ENCODE data around the gene NUBP2.

DNA sequence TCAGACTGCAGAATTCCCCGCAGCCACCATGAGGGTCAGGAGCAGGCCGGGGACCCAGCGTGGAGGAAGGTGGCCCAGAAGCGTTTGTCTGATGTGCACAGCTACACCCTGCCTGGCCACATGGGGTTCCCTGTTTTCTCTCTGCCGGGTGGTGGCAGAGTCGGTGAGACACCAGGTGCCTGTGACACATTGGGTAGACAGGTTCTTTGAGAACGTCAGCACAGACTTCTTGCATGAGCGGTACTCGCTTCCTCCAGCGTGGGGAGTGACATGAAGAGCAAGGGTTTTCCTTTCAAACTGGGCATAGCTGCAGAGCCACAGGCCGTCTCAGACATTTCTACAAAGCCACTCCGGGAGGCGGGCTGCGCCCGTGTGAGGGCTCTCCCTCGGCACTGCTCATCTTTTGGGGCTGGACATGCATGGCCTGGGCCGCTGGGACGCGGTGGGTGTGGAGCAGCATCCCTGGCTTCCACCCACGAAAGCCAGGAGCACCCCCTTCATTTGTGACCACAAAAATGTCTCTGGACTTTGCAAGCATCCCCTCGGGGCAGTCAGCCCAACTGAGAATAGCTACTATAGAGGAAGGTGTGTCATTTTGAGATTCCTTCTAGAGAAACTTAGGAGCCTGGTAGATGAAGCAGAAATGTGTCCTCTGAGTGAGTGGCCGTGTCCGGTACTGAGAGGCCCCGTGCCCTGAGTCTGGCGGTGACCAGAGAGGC lies 37.4 kb upstream of the NUBP2 start:
- TF ChIP-seq, protein P1, sequence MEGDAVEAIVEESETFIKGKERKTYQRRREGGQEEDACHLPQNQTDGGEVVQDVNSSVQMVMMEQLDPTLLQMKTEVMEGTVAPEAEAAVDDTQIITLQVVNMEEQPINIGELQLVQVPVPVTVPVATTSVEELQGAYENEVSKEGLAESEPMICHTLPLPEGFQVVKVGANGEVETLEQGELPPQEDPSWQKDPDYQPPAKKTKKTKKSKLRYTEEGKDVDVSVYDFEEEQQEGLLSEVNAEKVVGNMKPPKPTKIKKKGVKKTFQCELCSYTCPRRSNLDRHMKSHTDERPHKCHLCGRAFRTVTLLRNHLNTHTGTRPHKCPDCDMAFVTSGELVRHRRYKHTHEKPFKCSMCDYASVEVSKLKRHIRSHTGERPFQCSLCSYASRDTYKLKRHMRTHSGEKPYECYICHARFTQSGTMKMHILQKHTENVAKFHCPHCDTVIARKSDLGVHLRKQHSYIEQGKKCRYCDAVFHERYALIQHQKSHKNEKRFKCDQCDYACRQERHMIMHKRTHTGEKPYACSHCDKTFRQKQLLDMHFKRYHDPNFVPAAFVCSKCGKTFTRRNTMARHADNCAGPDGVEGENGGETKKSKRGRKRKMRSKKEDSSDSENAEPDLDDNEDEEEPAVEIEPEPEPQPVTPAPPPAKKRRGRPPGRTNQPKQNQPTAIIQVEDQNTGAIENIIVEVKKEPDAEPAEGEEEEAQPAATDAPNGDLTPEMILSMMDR (IDR thresholded peaks at IDR 0.05), result no peak
- TF ChIP-seq POLR2A (IDR thresholded peaks at IDR 0.05), result no peak
